Kidney (tissue), 14 donors: ENCODE measurements around the gene FBXO48. TPM values are rescaled to one million over a fixed set of nuclear protein-coding genes. Genes with fewer than 3 reads are reported as not detected.

Experiments
- DNase-seq, 5 donors: peaks; one replicate each; pipeline ENCODE4 v3.0.0-alpha.2; 2013 to 2020
- FAIRE-seq: peaks from 2 replicates; lab custom pipeline; 2012; peaks lifted over from hg19 to GRCh38; lab: Jason Lieb, UNC
- H3K27ac ChIP-seq, 2 donors: one replicate each; pipeline ENCODE4 v1.7.0; 2013; ENCODE audit warnings: low read depth in 2 of 2, low read length in 2 of 2, inconsistent platforms in 1 of 2
- H3K27me3 ChIP-seq: one replicate; pipeline ENCODE4 v1.7.1; 2013; ENCODE audit warnings: low read length, inconsistent platforms; ENCODE audit not compliant: control insufficient read depth, insufficient read depth
- H3K36me3 ChIP-seq, 3 donors: one replicate each; pipeline versions ENCODE4 v1.7.0 to v1.7.1; 2013; ENCODE audit warnings: low read length in 3 of 3, control low read depth in 1 of 3, inconsistent platforms in 1 of 3; ENCODE audit not compliant: insufficient read depth in 3 of 3, control insufficient read depth in 2 of 3
- H3K4me1 ChIP-seq, 3 donors: one replicate each; pipeline versions ENCODE4 v1.7.0 to v1.7.1; 2013; ENCODE audit warnings: low read length in 3 of 3, inconsistent platforms in 1 of 3, low read depth in 1 of 3; ENCODE audit not compliant: control insufficient read depth in 2 of 3, insufficient read depth in 2 of 3
- H3K4me3 ChIP-seq, 3 donors: one replicate each; pipeline versions ENCODE4 v1.7.0 to v1.8.1; 2013; ENCODE audit warnings: low read length in 3 of 3, control low read depth in 1 of 3, inconsistent platforms in 1 of 3
- H3K9ac ChIP-seq, 3 donors: one replicate each; pipeline versions ENCODE4 v1.7.0 to v1.7.1; 2013; ENCODE audit warnings: low read length in 3 of 3, control low read depth in 1 of 3, inconsistent platforms in 1 of 3
- H3K9me3 ChIP-seq, 3 donors: one replicate each; pipeline versions ENCODE4 v1.7.0 to v1.7.1; 2013; ENCODE audit warnings: low read length in 3 of 3, control low read depth in 1 of 3, inconsistent platforms in 1 of 3; ENCODE audit not compliant: control insufficient read depth in 2 of 3, insufficient read depth in 1 of 3
- CTCF ChIP-seq: IDR thresholded peaks from 3 replicates; pipeline ENCODE4 v1.5.1; 2012; ENCODE audit warnings: mild to moderate bottlenecking, moderate library complexity, borderline replicate concordance; ENCODE audit not compliant: insufficient read depth; ENCODE audit errors: extremely low read depth
- intact Hi-C: fragments of 100-400 bp; cut with DNase I; formaldehyde crosslinking; loops from one replicate; pipeline ENCODE4 v1.11.1; 2022
- polyA plus RNA-seq: library from polyadenylated mRNA; stranded (reverse); fragments of 350-450 nt; fragmentation: Illumina TruSeq; extraction: RNeasy Lipid Tissue Mini Kit (QIAGEN cat#74804); gene quantifications from one replicate; pipeline ENCODE4 v1.2.3, GENCODE V29; 2014; ENCODE audit warnings: low read depth, low replicate concordance; ENCODE audit not compliant: insufficient read depth
- total RNA-seq: library from RNA; stranded (reverse); fragmentation: NEBNext Ultra II Directional; extraction: Animal tissue kit (Norgen Biotek cat#: 25700); gene quantifications from one replicate; pipeline ENCODE4 v1.2.1, GENCODE V29; 2021
- donor health status: control.
- donor health status: control.
- donor health status: control.
- donor health status: control.
- donor health status: control.
- donor health status: DM: yes; HTN: yes; CAD: no.
- donor health status: Normal renal cell carcinoma (clear cell type).

FBXO48 gene
- total and polyA plus RNA-seq, 2 donors from 2014 or later = 0.86 to 1.3 TPM

DNA sequence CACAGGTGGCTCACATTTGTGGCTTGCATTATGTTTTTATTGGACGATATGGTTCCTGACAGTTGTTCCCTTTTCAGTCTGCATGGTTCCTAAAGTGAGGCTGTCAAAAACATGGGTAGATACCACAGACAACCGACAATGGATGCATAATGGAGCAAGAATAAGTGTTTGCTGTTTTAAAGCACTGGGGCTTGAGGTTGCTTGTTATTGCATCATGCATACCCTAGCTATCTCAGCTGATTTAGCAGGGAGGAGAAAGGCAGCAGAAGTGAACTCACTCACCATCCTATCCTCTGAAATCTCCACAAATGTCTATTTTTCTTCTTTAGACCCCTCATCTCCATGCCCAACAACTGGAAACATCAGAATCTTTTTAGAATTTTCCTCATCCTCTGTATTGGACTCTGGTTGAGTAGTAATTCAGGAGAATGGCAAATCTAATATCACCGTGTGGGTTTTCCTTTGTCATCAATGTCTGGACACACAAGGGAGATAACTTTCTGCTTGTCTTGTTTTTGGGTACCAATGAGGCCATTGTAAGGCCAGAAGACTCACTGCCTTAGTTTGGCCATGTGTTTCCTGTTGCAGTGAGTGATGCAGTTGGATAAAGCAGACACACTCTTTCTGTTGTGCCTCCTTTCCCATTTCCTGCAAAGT lies 46.7 kb downstream of the FBXO48 start:
- H3K4me1 ChIP-seq = no peaks in the 10 kb centered on the region
- intact Hi-C loops = no loop called here
- no peaks in the 10 kb centered on the region for H3K36me3 ChIP-seq
- no peaks in the 10 kb centered on the region for H3K9me3 ChIP-seq
- H3K27me3 ChIP-seq = no peaks in the 10 kb centered on the region
- no peak overlapping the region for H3K9ac ChIP-seq
- FAIRE-seq (no peak), DNase-seq (no peak)
- H3K27ac ChIP-seq = no peak overlapping the region
- no peak for TF ChIP-seq CTCF
- H3K4me3 ChIP-seq = no peak overlapping the region

- no peak overlapping the region for H3K27ac ChIP-seq
- H3K36me3 ChIP-seq = no peaks in the 10 kb centered on the region
- DNase-seq (peak in 1 of 5 donors; percentile 32), FAIRE-seq (no peak)
- no peaks in the 10 kb centered on the region for H3K27me3 ChIP-seq
- H3K9ac ChIP-seq = no peak overlapping the region
- H3K9me3 ChIP-seq = no peaks in the 10 kb centered on the region
- no peak overlapping the region for H3K4me3 ChIP-seq
- H3K4me1 ChIP-seq = no peaks in the 10 kb centered on the region
- intact Hi-C loops = no loop called here
- TF ChIP-seq CTCF = no peak
Measured at GRCh38 chr2:68418855-68419254, 48.2 kb downstream of the FBXO48 start.

DNA sequence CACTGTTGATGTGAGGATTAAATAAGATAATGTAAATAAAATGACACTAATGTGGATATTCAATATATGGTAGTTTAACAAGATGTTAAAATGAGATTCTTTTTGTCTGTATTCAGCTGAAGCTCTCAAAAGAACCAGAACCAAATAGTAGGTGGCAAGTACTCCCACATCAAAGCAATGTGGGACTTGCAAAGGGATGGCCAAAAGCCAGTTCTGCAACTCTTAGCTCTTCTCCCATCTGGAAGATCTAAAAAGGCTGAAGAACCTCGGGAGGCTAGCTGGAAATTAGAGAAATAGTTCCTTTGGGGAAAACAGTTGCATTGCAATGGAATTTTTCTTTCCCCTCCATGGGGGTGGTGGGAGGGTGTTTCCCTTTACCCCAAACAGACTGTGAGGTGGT lies 48.7 kb downstream of the FBXO48 start:
- H3K9ac ChIP-seq = no peak overlapping the region
- no peaks in the 10 kb centered on the region for H3K9me3 ChIP-seq
- H3K36me3 ChIP-seq = no peaks in the 10 kb centered on the region
- H3K27ac ChIP-seq = no peak overlapping the region
- FAIRE-seq = no peak
- no peak overlapping the region for H3K4me3 ChIP-seq
- no peaks in the 10 kb centered on the region for H3K4me1 ChIP-seq
- H3K27me3 ChIP-seq = no peaks in the 10 kb centered on the region
- no peak for DNase-seq
- no peak for TF ChIP-seq CTCF
- intact Hi-C loops = no loop called here

GRCh38 chr2:68417926-68418325 lies 49.2 kb downstream of the FBXO48 start:
- H3K27me3 ChIP-seq = no peaks in the 10 kb centered on the region
- H3K36me3 ChIP-seq = no peaks in the 10 kb centered on the region
- DNase-seq (peak in 2 of 5 donors; percentile 33 to 42), FAIRE-seq (no peak)
- H3K9ac ChIP-seq = no peak overlapping the region
- no peaks in the 10 kb centered on the region for H3K9me3 ChIP-seq
- no peak overlapping the region for H3K27ac ChIP-seq
- H3K4me1 ChIP-seq = no peaks in the 10 kb centered on the region
- intact Hi-C loops = no loop called here
- H3K4me3 ChIP-seq = no peak overlapping the region
- TF ChIP-seq CTCF = no peak
